ENCODE results near the gene PPM1A.

Gene PPM1A

DNA sequence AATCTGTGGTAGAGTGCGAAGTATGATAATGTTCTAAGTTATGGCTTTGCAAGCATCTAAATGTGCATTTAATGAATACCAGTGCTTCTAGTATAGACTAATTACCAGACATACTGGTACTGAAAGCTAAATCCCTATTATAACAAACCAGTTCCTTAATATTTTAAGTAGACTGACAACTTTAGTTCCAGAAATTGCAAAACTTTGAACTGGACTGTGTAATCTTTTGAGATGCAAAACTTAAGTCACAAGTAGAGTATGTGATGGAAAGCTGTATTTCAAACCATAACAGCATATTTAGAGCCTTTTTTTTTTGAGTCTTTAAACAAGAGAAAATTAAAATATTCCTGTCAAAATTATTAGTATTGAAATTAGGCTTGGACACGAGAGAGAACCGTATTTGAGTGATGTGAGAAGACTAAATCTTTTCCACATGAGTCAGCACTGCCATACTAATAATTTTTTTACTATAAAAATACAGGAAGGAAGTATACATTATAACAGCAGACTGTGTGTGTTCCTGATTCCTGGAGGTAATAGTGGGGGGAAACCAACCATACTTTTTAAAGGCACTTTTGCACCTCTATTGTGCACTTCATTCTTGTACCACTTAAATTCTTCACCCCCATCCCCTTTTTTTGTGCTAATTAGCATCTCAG is 45.5 kb downstream of the PPM1A start:
- H3K4me1 ChIP-seq (ENCODE audit: insufficient read depth, low read length) = no peaks in the 10 kb centered on the region
- no peak overlapping the region for H3K9ac ChIP-seq (ENCODE audit: low read depth, low read length)
- H3K27me3 ChIP-seq (ENCODE audit: insufficient read depth, low read length, poor library complexity) = no peaks in the 10 kb centered on the region
- H3K79me2 ChIP-seq (ENCODE audit: insufficient read depth, low read length) = no peaks in the 10 kb centered on the region
- no peak for DNase-seq
- no peak overlapping the region for H3K4me2 ChIP-seq (ENCODE audit: insufficient read depth, low read length)
- no peak for ATAC-seq (ENCODE audit: insufficient read depth, low read depth)
- no peaks in the 10 kb centered on the region for H3K9me3 ChIP-seq (ENCODE audit: insufficient read depth, low read length, severe bottlenecking)
- no peaks in the 10 kb centered on the region for H4K20me1 ChIP-seq (ENCODE audit: insufficient read depth, low read length)
- H3K4me3 ChIP-seq (ENCODE audit: low read depth in 1 of 2, low read length in 2 of 2) = no peak overlapping the region
- no peak overlapping the region for H2AFZ ChIP-seq (ENCODE audit: low read depth, low read length)
- peaks cover 36% of the 10 kb centered on the region for H3K36me3 ChIP-seq (ENCODE audit: insufficient read depth, low read length)
- TF ChIP-seq CTCF (IDR thresholded peaks at IDR 0.05; ENCODE audit: borderline replicate concordance, extremely low read depth, low read length, poor library complexity, severe bottlenecking) (no peak), EZH2 (IDR thresholded peaks at IDR 0.05; ENCODE audit: borderline replicate concordance, low read depth, low read length, severe bottlenecking) (no peak)
- H3K27ac ChIP-seq (ENCODE audit: low read length) = no peak overlapping the region

- H3K4me2 ChIP-seq (ENCODE audit: insufficient read depth, low read length) = no peak overlapping the region
- DNase-seq (no peak), ATAC-seq (ENCODE audit: insufficient read depth, low read depth) (no peak)
- H2AFZ ChIP-seq (ENCODE audit: low read depth, low read length) = no peak overlapping the region
- H3K27me3 ChIP-seq (ENCODE audit: insufficient read depth, low read length, poor library complexity) = no peaks in the 10 kb centered on the region
- no peak overlapping the region for H3K4me3 ChIP-seq (ENCODE audit: low read depth in 1 of 2, low read length in 2 of 2)
- H3K9me3 ChIP-seq (ENCODE audit: insufficient read depth, low read length, severe bottlenecking) = no peaks in the 10 kb centered on the region
- H3K4me1 ChIP-seq (ENCODE audit: insufficient read depth, low read length) = no peaks in the 10 kb centered on the region
- TF ChIP-seq EZH2 (IDR thresholded peaks at IDR 0.05; ENCODE audit: borderline replicate concordance, low read depth, low read length, severe bottlenecking) (no peak), CTCF (IDR thresholded peaks at IDR 0.05; ENCODE audit: borderline replicate concordance, extremely low read depth, low read length, poor library complexity, severe bottlenecking) (no peak)
- H4K20me1 ChIP-seq (ENCODE audit: insufficient read depth, low read length) = no peaks in the 10 kb centered on the region
- no peaks in the 10 kb centered on the region for H3K36me3 ChIP-seq (ENCODE audit: insufficient read depth, low read length)
- no peak overlapping the region for H3K27ac ChIP-seq (ENCODE audit: low read length)
- no peaks in the 10 kb centered on the region for H3K79me2 ChIP-seq (ENCODE audit: insufficient read depth, low read length)
- H3K9ac ChIP-seq (ENCODE audit: low read depth, low read length) = no peak overlapping the region
Observed at GRCh38 chr14:60300019-60300418, 51.0 kb downstream of the PPM1A start.

GRCh38 chr14:60301685-60302084 is 52.7 kb downstream of the PPM1A start:
- TF ChIP-seq EZH2 (IDR thresholded peaks at IDR 0.05; ENCODE audit: borderline replicate concordance, low read depth, low read length, severe bottlenecking) = no peak
- no peak for TF ChIP-seq CTCF (IDR thresholded peaks at IDR 0.05; ENCODE audit: borderline replicate concordance, extremely low read depth, low read length, poor library complexity, severe bottlenecking)
- Histone ChIP-seq H3K9me3 (ENCODE audit: insufficient read depth, low read length, severe bottlenecking) (no peaks in the 10 kb centered on the region), H3K4me3 (ENCODE audit: low read depth in 1 of 2, low read length in 2 of 2) (no peak overlapping the region), H3K4me2 (ENCODE audit: insufficient read depth, low read length) (no peak overlapping the region), H4K20me1 (ENCODE audit: insufficient read depth, low read length) (no peaks in the 10 kb centered on the region), H3K27me3 (ENCODE audit: insufficient read depth, low read length, poor library complexity) (no peaks in the 10 kb centered on the region), H3K4me1 (ENCODE audit: insufficient read depth, low read length) (no peaks in the 10 kb centered on the region), H3K9ac (ENCODE audit: low read depth, low read length) (no peak overlapping the region), H3K79me2 (ENCODE audit: insufficient read depth, low read length) (no peaks in the 10 kb centered on the region), H3K36me3 (ENCODE audit: insufficient read depth, low read length) (no peaks in the 10 kb centered on the region), H2AFZ (ENCODE audit: low read depth, low read length) (no peak overlapping the region), H3K27ac (ENCODE audit: low read length) (no peak overlapping the region)
- ATAC-seq (ENCODE audit: insufficient read depth, low read depth) (no peak), DNase-seq (no peak)

Measured in DND-41 (cell line).